SU-DHL-6 (cell line): ENCODE results near the gene CLEC2D.
"Not testable (repeated sequence)": the region's sequence is repeated elsewhere in the genome, so short reads cannot be mapped to it uniquely, and the experiment has no call there.

Experiments
- H2AFZ ChIP-seq: fragments of 200-600 bp; sonication (generic); 2 replicates; pipeline ENCODE4 v1.6.1; 2014; ENCODE audit warnings: low read depth, mild to moderate bottlenecking, moderate library complexity, mixed read lengths, antibody characterized with exemption, low read length; ENCODE audit not compliant: severe bottlenecking
- H3F3A ChIP-seq: fragments of 200-600 bp; shearing (Covaris generic); 2 replicates; pipeline ENCODE4 v1.6.0; 2016; ENCODE audit warnings: antibody characterized with exemption, mild to moderate bottlenecking; ENCODE audit not compliant: insufficient read depth
- H3K27ac ChIP-seq: fragments of 200-600 bp; sonication (generic); 2 replicates; pipeline ENCODE4 v1.5.1; 2016; ENCODE audit warnings: low read depth, mild to moderate bottlenecking, low read length, moderate library complexity, mixed read lengths
- H3K27me3 ChIP-seq: fragments of 200-600 bp; sonication (generic), shearing (Covaris generic); 2 replicates; pipeline ENCODE4 v1.6.0; 2014; ENCODE audit warnings: mild to moderate bottlenecking, low read length
- H3K36me3 ChIP-seq: fragments of 200-600 bp; sonication (generic); 2 replicates; pipeline ENCODE4 v1.6.1; 2014; ENCODE audit warnings: mild to moderate bottlenecking, low read length, mixed read lengths
- H3K4me2 ChIP-seq: fragments of 300-600, 200-600 bp; shearing (Covaris generic), sonication (generic); 2 replicates; pipeline ENCODE4 v1.6.0; 2014; ENCODE audit warnings: low read length, low read depth, mild to moderate bottlenecking; ENCODE audit not compliant: poor library complexity, severe bottlenecking
- H3K4me3 ChIP-seq: fragments of 200-600 bp; sonication (generic); 2 replicates; pipeline ENCODE4 v1.5.1; 2014; ENCODE audit warnings: antibody characterized with exemption, low read length, mild to moderate bottlenecking, mixed read lengths; ENCODE audit not compliant: insufficient read depth, poor library complexity, severe bottlenecking
- H3K79me2 ChIP-seq: fragments of 200-600 bp; sonication (generic); 2 replicates; pipeline ENCODE4 v1.6.1; 2014; ENCODE audit warnings: mild to moderate bottlenecking, low read length, moderate library complexity; ENCODE audit not compliant: insufficient read depth
- H3K9ac ChIP-seq: fragments of 200-600 bp; sonication (generic); 2 replicates; pipeline ENCODE4 v1.7.0; 2014; ENCODE audit warnings: mild to moderate bottlenecking, low read length
- H3K9me2 ChIP-seq: fragments of 200-600 bp; sonication (generic); replicated peaks from 2 replicates; pipeline ENCODE4 v1.6.1; 2014; ENCODE audit warnings: low read length; ENCODE audit not compliant: insufficient read depth
- H3K9me3 ChIP-seq: fragments of 200-600 bp; sonication (generic); 2 replicates; pipeline ENCODE4 v1.6.1; 2014; ENCODE audit warnings: low read length, mixed read lengths; ENCODE audit not compliant: insufficient read depth
- H4K20me1 ChIP-seq: fragments of 200-600 bp; sonication (generic); 2 replicates; pipeline ENCODE4 v1.6.1; 2014; ENCODE audit warnings: low read depth, mild to moderate bottlenecking, antibody characterized with exemption, low read length, moderate library complexity, mixed read lengths
- CTCF ChIP-seq: fragments of 200-600 bp; sonication (generic); IDR thresholded peaks from one replicate; pipeline ENCODE4 v1.5.1; 2017; ENCODE audit warnings: antibody characterized with exemption, mild to moderate bottlenecking, low read length, moderate library complexity; ENCODE audit not compliant: insufficient read depth, poor library complexity, severe bottlenecking
- EZH2phosphoT487 ChIP-seq: fragments of 200-600 bp; sonication (generic), shearing (Covaris generic); conservative IDR thresholded peaks from 2 replicates; pipeline ENCODE4 v1.6.1; 2018; ENCODE audit warnings: mild to moderate bottlenecking, antibody characterized with exemption, low read length, moderate library complexity, mixed read lengths

The CLEC2D gene

GRCh38 chr12:9685915-9686314, 16.4 kb downstream of the CLEC2D start:
- no peak for TF ChIP-seq CTCF
- TF ChIP-seq EZH2phosphoT487, result no peak
- Histone ChIP-seq H3K27me3 (no peaks in the 10 kb centered on the region), H2AFZ (no peak overlapping the region), H3K27ac (no peak overlapping the region), H3F3A (peaks cover 9% of the 10 kb centered on the region; the same call in 1 of the 2 replicates), H3K36me3 (peaks cover 48% of the 10 kb centered on the region), H4K20me1 (no peaks in the 10 kb centered on the region), H3K4me3 (no peak overlapping the region), H3K9me3 (no peaks in the 10 kb centered on the region), H3K9ac (no peak overlapping the region), H3K9me2 (no peaks in the 10 kb centered on the region), H3K4me2 (no peak overlapping the region), H3K79me2 (peaks cover 56% of the 10 kb centered on the region)

GRCh38 chr12:9687228-9687627, 17.7 kb downstream of the CLEC2D start:
- no peak for TF ChIP-seq EZH2phosphoT487
- no peak for TF ChIP-seq CTCF
- peaks cover 50% of the 10 kb centered on the region for H3K36me3 ChIP-seq
- H3K79me2 ChIP-seq, result peaks cover 44% of the 10 kb centered on the region

GRCh38 chr12:9692909-9693308, 23.4 kb downstream of the CLEC2D start:
- H2AFZ ChIP-seq, result no peak overlapping the region
- H3K9me2 ChIP-seq, result no peaks in the 10 kb centered on the region
- peaks cover 40% of the 10 kb centered on the region for H3F3A ChIP-seq
- H3K4me3 ChIP-seq, result no peak overlapping the region
- TF ChIP-seq EZH2phosphoT487, result no peak
- H3K9ac ChIP-seq, result no peak overlapping the region
- peaks cover 63% of the 10 kb centered on the region for H3K36me3 ChIP-seq
- H3K4me2 ChIP-seq, result no peak overlapping the region
- no peaks in the 10 kb centered on the region for H3K9me3 ChIP-seq
- no peaks in the 10 kb centered on the region for H3K27me3 ChIP-seq
- no peak overlapping the region for H3K27ac ChIP-seq
- no peaks in the 10 kb centered on the region for H4K20me1 ChIP-seq
- no peaks in the 10 kb centered on the region for H3K79me2 ChIP-seq

More at GRCh38 chr12:9687228-9687627, 17.7 kb downstream of the CLEC2D start:
- H4K20me1 ChIP-seq, result no peaks in the 10 kb centered on the region
- peaks cover 17% of the 10 kb centered on the region; the same call in 1 of the 2 replicates for H3F3A ChIP-seq
- no peak overlapping the region for H3K4me2 ChIP-seq
- H3K27me3 ChIP-seq, result no peaks in the 10 kb centered on the region
- no peak overlapping the region for H3K9ac ChIP-seq
- no peak overlapping the region for H3K4me3 ChIP-seq
- H3K9me2 ChIP-seq, result no peaks in the 10 kb centered on the region
- no peak overlapping the region for H3K27ac ChIP-seq
- H2AFZ ChIP-seq, result no peak overlapping the region
- H3K9me3 ChIP-seq, result no peaks in the 10 kb centered on the region

GRCh38 chr12:9694241-9694640, 24.7 kb downstream of the CLEC2D start:
- Histone ChIP-seq H3K9ac (no peak overlapping the region), H3K36me3 (peaks cover 52% of the 10 kb centered on the region), H3K27me3 (no peaks in the 10 kb centered on the region), H3K9me3 (no peaks in the 10 kb centered on the region), H4K20me1 (no peaks in the 10 kb centered on the region), H3K4me3 (no peak overlapping the region), H3K9me2 (no peaks in the 10 kb centered on the region), H3K4me2 (no peak overlapping the region), H3F3A (peaks cover 50% of the 10 kb centered on the region), H2AFZ (no peak overlapping the region), H3K79me2 (no peaks in the 10 kb centered on the region), H3K27ac (no peak overlapping the region; the same call in 1 of the 2 replicates)
- no peak for TF ChIP-seq CTCF
- no peak for TF ChIP-seq EZH2phosphoT487

- H3K27ac ChIP-seq, H3K79me2 ChIP-seq, H3K4me3 ChIP-seq, H3K9me3 ChIP-seq, H4K20me1 ChIP-seq, H2AFZ ChIP-seq, H3K9me2 ChIP-seq, H3K9ac ChIP-seq, H3K27me3 ChIP-seq, H3K4me2 ChIP-seq: not testable (repeated sequence)
- H3F3A ChIP-seq, result peaks cover 58% of the 10 kb centered on the region
- peaks cover 43% of the 10 kb centered on the region for H3K36me3 ChIP-seq
Measured at GRCh38 chr12:9695150-9695549, 25.6 kb downstream of the CLEC2D start.

- H3K4me2 ChIP-seq, H3K27ac ChIP-seq, H3K79me2 ChIP-seq, H3K9me3 ChIP-seq, H3K9ac ChIP-seq, H3K9me2 ChIP-seq, H3K27me3 ChIP-seq, H3K4me3 ChIP-seq, H4K20me1 ChIP-seq, H2AFZ ChIP-seq: not testable (repeated sequence)
- Histone ChIP-seq H3K36me3 (peaks cover 39% of the 10 kb centered on the region), H3F3A (peaks cover 61% of the 10 kb centered on the region)
Measured at GRCh38 chr12:9695661-9696060, 26.1 kb downstream of the CLEC2D start.
